Parathyroid adenoma (tissue), 2 donors: ENCODE data around the gene MSX1.
A peak's percentile ranks its signal among the peaks of the same experiment; 100 is the strongest.

Source experiments
- H2AFZ ChIP-seq: fragments of 300-600 bp; sonication (generic); one replicate; pipeline ENCODE4 v1.7.0; 2017; ENCODE audit warnings: antibody characterized with exemption, mild to moderate bottlenecking
- H3K27ac ChIP-seq: fragments of 300-600 bp; sonication (generic); one replicate; pipeline ENCODE4 v1.7.0; 2017
- H3K27me3 ChIP-seq: fragments of 300-600 bp; sonication (generic); one replicate; pipeline ENCODE4 v1.7.0; 2017; ENCODE audit warnings: low read length; ENCODE audit not compliant: control insufficient read depth, insufficient read depth
- H3K36me3 ChIP-seq: fragments of 300-600 bp; sonication (generic); one replicate; pipeline ENCODE4 v1.7.0; 2017; ENCODE audit warnings: low read length; ENCODE audit not compliant: control insufficient read depth, insufficient read depth
- H3K4me1 ChIP-seq: fragments of 300-600 bp; sonication (generic); one replicate; pipeline ENCODE4 v1.7.0; 2017; ENCODE audit warnings: control low read depth
- H3K4me2 ChIP-seq: fragments of 300-600 bp; sonication (generic); one replicate; pipeline ENCODE4 v1.7.0; 2017; ENCODE audit warnings: low read length
- H3K4me3 ChIP-seq: fragments of 300-600 bp; sonication (generic); one replicate; pipeline ENCODE4 v1.7.0; 2017; ENCODE audit warnings: low read depth, low read length
- H3K79me2 ChIP-seq: fragments of 300-600 bp; sonication (generic); one replicate; pipeline ENCODE4 v1.7.0; 2017; ENCODE audit warnings: control low read depth
- H3K9ac ChIP-seq: fragments of 300-600 bp; sonication (generic); one replicate; pipeline ENCODE4 v1.7.0; 2017; ENCODE audit warnings: mild to moderate bottlenecking
- H3K9me3 ChIP-seq: fragments of 300-600 bp; sonication (generic); one replicate; pipeline ENCODE4 v1.7.0; 2017; ENCODE audit warnings: low read length; ENCODE audit not compliant: control insufficient read depth
- TF ChIP-seq, protein P1 (sequence below): fragments of 300-600 bp; sonication (generic); IDR thresholded peaks from one replicate; pipeline ENCODE4 v1.7.0; 2017; ENCODE audit warnings: antibody characterized with exemption, mild to moderate bottlenecking
- donor health status: primary hyperparathyroidism.

The MSX1 gene

GRCh38 chr4:4862665-4863482, 3.4 kb downstream of the MSX1 start:
- Histone ChIP-seq H3K79me2 (no peaks in the 10 kb centered on the region), H3K27me3 (peaks cover 28% of the 10 kb centered on the region), H2AFZ (no peak overlapping the region), H3K9ac (no peak overlapping the region), H3K27ac (no peak overlapping the region), H3K9me3 (no peaks in the 10 kb centered on the region), H3K4me3 (no peak overlapping the region), H3K4me1 (no peaks in the 10 kb centered on the region), H3K36me3 (no peaks in the 10 kb centered on the region), H3K4me2 (no peak overlapping the region)
- TF ChIP-seq, protein P1, sequence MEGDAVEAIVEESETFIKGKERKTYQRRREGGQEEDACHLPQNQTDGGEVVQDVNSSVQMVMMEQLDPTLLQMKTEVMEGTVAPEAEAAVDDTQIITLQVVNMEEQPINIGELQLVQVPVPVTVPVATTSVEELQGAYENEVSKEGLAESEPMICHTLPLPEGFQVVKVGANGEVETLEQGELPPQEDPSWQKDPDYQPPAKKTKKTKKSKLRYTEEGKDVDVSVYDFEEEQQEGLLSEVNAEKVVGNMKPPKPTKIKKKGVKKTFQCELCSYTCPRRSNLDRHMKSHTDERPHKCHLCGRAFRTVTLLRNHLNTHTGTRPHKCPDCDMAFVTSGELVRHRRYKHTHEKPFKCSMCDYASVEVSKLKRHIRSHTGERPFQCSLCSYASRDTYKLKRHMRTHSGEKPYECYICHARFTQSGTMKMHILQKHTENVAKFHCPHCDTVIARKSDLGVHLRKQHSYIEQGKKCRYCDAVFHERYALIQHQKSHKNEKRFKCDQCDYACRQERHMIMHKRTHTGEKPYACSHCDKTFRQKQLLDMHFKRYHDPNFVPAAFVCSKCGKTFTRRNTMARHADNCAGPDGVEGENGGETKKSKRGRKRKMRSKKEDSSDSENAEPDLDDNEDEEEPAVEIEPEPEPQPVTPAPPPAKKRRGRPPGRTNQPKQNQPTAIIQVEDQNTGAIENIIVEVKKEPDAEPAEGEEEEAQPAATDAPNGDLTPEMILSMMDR, result no peak

DNA sequence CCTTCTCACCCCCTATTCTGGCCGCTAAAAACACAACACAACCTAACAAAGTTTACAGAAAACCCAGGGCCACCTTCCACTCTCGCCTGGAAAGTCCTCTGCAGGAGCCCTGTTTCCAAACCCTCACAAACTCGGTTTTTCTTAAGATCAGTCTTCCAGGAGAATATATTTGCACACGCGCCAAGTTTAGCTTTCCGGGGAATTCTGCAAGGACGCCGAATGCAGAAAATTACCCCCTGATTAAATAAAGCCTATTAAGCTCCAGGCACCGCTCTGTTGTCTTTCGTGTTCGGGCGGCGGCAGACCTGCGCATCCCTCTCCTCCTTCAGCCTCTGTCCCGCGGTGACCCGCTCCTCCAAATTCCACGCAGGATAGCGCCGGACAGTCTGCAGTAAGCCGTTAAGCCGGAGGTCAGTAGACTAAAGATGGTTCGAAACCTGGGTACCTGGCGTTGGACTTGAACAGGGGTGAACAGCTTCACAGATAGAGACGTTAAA, 5.0 kb downstream of the MSX1 start:
- Histone ChIP-seq H3K27me3 (peaks cover 35% of the 10 kb centered on the region), H3K27ac (no peak overlapping the region), H3K4me3 (no peak overlapping the region), H2AFZ (no peak overlapping the region), H3K79me2 (no peaks in the 10 kb centered on the region), H3K36me3 (no peaks in the 10 kb centered on the region), H3K9me3 (no peaks in the 10 kb centered on the region), H3K4me2 (no peak overlapping the region), H3K4me1 (no peaks in the 10 kb centered on the region), H3K9ac (no peak overlapping the region)
- TF ChIP-seq, protein P1, result no peak

DNA sequence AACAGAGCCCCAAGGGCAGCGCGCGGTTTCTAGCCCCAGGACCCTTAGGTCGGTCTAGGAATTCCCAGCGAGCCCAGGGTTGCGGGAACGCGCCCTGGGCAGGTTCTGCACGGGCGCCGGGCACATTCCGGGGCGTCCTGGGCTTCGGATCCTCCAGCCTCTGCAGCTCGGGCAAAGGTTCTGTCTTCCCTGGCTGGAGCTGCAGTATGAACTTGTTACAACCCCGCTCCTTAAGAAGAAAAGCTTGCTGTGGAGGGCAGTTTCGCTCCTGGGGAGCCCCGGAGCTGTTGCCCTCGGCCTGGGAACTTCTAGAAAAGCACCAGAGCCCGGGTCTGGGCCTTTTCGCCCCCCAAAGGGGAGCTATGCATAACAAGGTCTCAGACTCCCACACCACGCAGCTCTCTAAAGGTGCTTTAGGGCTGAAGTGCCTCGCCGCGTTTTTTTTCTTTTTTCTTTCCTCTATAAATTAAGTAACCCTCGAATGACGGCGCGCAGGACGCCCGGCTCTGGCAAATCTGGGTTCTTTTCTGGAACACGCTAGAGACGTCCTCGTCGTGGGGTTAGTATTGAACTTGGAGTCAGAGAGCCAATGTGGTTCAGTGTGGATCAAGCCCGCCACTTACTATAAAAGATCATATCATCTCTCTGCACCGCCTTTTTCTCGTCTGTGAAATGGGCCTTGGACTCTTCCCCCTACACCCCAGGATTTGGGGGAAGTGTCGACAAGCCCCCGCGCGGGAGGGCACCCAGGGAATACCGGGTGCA, 5.7 kb downstream of the MSX1 start:
- H3K4me1 ChIP-seq, result no peaks in the 10 kb centered on the region
- no peaks in the 10 kb centered on the region for H3K79me2 ChIP-seq
- no peaks in the 10 kb centered on the region for H3K36me3 ChIP-seq
- H3K9ac ChIP-seq, result no peak overlapping the region
- H3K27ac ChIP-seq, result no peak overlapping the region
- peaks cover 40% of the 10 kb centered on the region for H3K27me3 ChIP-seq
- TF ChIP-seq, protein P1, result no peak
- H3K4me3 ChIP-seq, result no peak overlapping the region
- H2AFZ ChIP-seq, result no peak overlapping the region
- no peaks in the 10 kb centered on the region for H3K9me3 ChIP-seq
- H3K4me2 ChIP-seq, result no peak overlapping the region

DNA sequence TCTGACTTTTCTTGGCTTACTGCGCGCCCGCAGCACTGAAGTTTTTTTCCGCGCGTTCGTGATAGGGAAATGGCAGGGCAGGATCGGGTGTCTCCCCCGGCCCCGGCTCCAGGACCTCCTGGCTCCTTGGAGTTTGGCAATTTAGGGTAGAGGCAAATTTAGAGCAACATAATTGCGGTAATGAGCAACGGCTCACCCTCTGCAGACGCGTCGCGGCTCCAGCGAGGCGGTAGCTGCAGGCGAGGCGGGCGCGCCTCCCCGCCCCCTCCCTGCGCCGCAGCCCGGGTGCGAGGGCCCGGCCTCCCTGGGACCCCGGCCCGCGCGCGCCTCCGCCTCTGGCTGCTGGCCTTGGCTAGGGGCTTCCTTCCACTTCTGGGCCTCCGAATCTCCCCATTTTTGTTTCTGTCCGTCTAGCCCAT, 6.2 kb downstream of the MSX1 start:
- Histone ChIP-seq H3K27me3 (peaks cover 43% of the 10 kb centered on the region), H3K9me3 (no peaks in the 10 kb centered on the region), H3K79me2 (no peaks in the 10 kb centered on the region), H3K4me2 (peak overlapping the region; percentile 47), H3K36me3 (no peaks in the 10 kb centered on the region), H3K9ac (no peak overlapping the region), H3K27ac (no peak overlapping the region), H3K4me1 (no peaks in the 10 kb centered on the region), H2AFZ (no peak overlapping the region), H3K4me3 (no peak overlapping the region)
- TF ChIP-seq, protein P1, result no peak
